Fibroblast of skin of right biceps (primary cell): ENCODE results near the gene PDE9A.
"Not testable (repeated sequence)": the region's sequence is repeated elsewhere in the genome, so short reads cannot be mapped to it uniquely, and the experiment has no call there.

Experiments
- DNase-seq: peaks from one replicate; pipeline ENCODE4 v3.0.0-alpha.2; 2013

Gene PDE9A

DNA sequence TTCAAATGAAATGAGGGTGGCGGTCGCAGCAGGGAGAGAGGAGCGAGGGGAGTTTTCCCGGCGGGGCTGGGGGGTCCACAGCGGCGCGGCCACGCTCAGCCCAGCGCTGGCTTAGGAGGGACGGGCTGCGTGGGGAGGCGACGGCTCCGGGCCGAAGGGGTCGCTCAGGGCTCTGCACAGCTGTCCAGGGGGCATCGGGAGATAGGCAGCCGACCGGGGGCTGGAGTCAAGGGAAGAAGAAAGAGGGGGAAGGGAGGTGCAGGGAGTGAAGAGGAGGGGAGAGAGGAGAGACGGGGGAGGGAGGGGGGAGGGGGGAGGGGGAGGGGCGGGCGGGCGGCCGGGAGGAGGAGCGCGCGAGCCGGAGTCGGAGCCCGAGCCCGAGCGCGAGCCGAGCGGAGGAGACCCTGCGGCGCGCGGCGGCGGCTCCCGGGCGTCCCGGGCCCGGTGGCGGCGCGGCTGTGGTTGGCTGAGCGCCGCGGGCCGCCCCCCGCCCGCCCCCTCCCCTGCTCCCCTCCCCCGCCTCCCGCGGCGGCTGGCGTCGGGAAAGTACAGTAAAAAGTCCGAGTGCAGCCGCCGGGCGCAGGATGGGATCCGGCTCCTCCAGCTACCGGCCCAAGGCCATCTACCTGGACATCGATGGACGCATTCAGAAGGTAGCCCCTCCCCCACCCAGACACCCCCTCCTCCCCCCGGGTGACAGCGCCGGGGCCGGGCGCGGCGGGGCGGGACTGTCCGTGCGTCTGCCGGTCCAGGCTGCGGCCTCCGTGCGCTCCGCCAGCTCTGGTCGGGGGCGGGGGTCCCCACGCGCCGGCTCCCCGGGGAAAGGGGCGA, at the start of gene PDE9A:
TSS of gene PDE9A (plus strand) at position 391 of the 831 bp plus-strand sequence. CDS start at position 585, 194 bp downstream.
- no peak for DNase-seq

DNA sequence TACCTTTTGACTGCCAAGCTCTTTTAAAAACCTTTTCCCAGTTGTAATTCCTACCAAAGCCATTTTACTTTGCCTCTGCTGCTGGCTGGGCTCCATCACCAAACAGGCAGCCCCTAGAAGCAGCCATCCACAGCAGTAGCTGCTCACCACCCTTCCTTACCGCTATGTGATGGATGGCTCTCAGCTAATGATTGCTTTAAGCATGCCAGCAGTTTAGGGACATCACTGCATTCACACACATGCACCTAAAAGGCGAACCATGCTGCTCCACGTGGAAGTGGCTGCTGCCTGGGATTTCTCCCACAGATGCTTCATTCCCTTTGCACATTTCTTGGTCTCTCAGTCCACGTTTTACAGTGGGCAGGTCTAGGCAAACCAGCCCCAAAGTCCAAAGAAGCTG, 46.3 kb upstream of the PDE9A start:
- no peak for DNase-seq

DNA sequence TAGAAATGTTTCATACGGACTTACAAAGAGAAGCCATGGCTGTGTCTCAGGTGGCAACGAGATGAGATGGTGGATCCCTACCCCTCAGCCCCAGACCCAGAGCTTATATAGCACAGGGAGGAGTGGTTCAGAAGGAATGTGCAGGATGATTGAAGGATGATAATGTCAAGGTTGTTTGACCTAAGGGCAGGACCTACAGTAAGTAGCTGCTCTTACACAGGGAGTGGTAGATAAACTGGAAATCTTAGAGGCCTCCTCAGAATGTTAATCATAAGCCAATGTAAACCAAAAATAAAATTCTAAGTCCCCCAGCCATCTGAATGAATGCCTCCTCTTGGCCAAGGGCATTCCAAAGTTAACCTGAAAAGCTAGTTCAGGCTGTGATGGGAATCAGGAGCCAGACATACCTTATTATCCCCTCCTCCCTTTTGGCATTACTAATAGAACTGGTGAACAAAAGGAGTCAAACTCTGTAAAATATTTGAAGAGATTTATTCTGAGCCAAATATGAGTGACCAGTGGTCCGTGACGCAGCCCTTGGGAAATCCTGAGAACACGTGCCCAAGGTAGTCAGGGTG, 45.8 kb upstream of the PDE9A start:
- DNase-seq: no peak

DNA sequence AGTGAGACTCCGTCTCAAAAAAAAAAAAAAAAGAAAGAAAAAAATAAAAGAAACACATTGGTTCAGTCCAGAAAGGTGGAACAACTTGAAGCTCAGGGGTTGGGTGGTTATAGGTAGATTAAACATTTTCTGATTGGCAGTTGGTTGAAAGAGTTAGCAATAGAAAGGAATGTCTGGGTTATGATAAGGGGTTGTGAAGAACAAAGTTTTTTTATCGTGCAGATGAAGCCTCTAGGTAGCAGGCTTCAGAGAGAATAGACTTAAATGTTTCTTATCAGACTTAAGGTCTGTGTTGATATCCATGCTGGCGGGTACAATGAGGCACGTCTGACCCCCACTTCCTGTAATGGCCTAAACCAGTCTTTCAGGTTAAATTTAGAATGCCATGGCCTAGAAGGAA, 45.0 kb upstream of the PDE9A start:
- DNase-seq: no peak

DNA sequence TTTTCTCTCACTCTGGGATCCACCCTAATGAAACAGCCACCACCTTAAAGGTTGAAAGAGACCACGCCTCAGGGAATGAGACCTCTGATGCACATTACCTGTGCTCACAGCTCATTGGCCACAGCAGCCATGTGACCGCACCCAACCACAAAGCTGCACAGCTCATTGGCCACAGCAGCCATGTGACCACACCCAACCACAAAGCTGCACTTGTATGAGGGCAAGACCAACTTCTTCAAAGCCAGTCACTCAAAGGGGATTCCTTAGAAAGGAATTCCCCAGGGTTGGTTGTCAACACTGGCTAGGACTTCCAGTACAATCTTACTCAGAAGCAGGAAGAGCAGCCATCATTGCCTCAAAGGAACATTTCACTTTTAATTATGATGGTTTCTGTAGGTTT, 43.6 kb upstream of the PDE9A start:
- DNase-seq: no peak

DNA sequence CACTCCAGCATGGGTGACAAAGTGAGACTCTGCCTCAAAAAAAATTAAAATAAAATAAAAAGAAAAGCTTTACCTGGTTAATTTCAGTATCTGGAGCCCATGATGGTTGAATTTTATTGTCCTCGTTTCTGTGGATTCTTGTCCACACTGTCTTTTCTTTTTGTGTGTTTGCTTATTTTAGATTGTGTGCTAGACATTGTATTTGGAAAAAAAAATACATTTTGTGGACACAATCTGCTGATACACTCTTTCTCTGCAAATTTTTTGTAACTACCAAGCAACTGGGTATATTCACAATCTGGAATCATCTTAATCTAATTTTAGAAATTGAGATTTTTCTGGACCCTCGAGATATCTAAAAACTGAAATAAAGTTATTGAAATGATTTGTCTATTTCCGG, 41.6 kb upstream of the PDE9A start:
- no peak for DNase-seq

DNA sequence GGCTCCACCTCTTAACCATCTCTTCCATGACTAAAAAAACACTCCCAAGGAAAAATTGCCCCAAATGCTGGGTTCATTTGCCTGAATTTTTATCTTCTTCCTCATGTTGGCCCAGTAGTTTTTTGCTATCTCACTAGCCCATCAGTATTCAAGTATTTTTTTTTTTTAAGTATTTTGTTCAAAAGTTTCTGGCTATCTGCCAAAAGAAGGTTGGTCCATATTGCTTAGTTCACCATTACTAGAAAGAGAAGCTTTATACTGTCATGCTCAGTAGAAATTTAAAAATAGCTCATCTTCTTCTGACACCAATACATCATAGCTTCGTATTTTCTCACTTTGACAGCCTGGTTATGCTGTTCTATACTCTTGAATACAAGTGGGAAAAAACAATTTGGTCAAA, 41.0 kb upstream of the PDE9A start:
- DNase-seq: no peak

DNA sequence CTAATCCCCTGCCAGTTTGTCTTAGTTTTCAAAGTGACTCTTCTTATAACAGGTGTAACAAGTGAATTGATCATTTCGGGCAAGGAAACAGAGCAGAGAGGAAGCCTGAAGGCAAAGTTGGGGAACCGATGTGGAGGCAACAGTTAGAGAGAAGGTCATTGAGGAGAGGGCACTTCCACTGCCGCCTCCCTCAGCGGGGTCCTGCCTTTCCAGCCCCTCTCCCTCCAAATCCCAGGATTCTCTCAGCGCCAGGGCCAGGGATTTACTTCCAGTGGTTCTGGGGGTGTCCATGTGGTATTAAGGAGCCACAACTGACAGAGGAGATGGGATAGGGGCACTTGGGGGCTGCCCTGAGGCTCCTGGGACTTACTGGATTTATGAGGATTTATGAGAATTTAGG, 39.7 kb upstream of the PDE9A start:
- no peak for DNase-seq

DNA sequence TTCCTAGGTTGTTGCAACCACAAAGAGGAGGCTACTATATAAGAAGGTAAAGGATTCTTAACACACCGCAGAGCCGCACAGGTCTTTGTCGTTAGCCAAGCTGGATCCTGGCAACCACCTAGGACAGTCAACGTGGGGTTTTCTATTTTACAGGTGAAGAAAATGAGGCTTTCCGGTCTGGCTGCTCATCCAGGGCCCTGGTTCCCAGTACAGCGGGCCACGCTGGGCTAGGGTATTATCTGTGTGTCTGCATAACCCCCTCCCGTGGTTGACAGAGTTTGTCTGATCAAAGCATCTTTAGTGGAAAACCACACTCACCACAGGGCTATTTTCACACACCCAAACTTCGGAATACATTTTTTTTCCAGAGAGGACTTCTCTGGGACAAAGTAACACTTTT, 39.0 kb upstream of the PDE9A start:
- no peak for DNase-seq

DNA sequence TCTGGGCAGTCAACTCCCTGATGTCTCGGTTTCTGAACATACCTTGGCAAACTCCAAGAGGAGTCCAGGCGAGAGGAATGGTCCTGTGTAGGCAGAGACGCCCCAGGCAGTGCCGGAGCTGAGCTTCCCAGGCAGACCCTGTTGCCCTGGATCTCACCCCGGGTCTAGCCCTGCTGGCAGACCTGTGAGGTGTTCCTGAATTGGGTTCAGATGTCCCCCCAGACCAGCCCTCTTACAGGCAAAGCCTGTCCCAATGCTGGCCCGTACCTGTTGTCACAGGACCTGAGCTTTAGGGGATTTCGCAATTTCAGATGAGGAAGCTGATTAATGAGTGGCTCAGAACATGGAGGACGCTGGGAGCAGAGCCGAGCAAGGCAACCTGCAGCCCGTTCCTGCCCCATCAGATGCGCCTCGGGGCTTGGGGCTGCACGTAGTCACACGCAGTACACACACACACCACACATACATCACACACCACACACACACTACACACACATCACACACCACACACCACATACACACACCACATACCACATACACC, 38.5 kb upstream of the PDE9A start:
- no peak for DNase-seq

DNA sequence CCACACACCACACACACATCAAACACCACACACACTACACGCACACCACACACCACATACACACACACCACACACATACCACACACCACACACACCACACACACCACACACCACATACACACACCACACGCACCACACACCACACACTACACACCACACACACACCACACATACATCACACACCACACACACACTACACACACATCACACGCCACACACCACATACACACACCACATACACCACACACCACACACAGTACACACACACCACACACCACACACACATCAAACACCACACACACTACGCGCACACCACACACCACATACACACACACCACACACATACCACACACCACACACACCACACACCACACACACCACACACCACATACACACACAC, 38.0 kb upstream of the PDE9A start:
- not testable (repeated sequence) for DNase-seq

DNA sequence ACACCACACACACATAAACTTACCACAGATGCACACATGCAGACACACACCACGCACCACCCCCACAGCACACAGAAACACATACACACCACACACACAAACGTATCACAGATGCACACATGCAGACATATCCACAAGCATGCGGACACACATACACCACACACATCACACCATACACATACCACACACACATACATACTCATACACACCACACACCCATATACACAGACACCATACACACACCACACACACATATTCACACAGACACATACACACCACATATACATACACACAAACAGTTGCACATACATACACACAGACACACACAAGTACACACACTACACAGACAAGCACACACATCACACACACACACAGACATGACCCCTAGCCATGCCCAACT, 37.5 kb upstream of the PDE9A start:
- DNase-seq: no peak

DNA sequence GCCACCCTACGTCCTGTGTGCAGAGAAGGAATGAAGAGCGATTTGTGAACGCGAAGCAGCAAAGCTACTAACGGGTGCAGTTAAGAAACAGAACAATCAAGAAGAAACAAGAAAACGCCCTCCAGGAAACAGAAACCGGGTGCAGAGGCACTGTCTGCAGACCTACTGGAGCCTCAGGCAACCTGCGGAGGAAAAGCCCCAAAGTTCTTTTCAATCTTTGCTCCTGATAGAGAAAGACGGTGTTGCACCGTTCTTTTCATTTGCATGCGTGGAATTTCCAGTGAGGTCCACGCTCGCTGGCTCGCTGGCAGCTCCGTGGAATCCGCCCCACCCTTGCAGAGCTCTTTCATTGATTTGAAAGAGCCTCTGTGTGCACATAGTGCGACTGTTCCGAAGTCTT, 37.0 kb upstream of the PDE9A start:
- no peak for DNase-seq

DNA sequence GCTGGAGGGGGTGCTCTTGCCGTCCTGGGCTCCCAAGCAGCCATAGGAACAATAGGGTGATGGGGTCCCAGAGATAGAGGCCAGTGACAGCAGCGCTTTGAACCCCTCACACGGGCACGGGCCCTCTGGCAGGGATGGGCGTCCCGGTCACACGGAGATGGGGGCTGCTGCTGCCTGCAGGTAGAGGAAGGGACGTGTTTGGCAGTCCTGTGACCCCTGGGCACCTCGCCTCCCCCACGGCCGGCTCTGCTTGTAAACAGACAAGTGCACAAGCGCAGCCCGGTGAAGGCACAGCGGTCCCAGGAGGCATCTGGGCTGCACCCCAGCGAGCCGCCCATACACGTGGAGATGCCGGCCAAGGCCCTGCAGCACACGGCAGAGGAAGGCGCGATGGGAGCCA, 36.5 kb upstream of the PDE9A start:
- DNase-seq: no peak

DNA sequence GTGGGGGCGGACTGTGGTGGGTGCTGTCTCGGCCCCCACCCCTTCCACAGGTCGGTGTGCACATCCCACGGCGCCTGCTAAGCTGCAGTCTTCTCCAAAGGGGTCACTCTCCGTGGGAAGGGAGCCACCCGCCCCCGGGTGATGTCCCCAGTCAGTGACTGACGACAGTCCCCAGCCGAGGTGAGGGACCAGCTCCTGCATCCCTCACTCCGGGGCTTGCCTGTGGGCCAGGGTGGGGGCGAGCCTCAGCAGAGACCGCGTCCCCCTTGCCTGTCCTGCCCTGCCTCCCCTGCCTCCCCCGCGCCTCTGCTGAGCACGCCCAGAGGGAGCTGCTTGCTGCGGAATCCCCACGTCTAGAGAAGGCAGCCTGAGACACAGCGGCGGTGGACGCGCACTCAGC, 35.9 kb upstream of the PDE9A start:
- DNase-seq: no peak

DNA sequence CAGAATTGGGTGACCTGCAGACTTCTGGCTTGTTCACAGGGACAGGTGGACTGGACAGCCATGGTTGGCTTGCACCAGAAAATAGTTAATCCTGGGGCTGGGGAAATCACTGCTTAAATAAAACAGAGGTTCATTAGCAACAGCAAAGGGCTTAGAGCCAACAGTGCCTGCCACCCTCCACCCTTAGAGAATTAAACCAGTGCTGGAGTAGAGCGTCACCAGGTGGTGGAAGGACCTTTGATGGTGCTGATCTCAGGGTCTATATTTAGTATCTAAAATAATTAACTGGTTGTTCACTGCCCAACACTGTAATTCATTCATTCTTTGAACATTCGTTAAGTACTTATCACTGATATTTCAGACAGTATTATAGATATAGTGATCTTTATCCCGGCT, 34.7 kb upstream of the PDE9A start:
- DNase-seq: no peak

DNA sequence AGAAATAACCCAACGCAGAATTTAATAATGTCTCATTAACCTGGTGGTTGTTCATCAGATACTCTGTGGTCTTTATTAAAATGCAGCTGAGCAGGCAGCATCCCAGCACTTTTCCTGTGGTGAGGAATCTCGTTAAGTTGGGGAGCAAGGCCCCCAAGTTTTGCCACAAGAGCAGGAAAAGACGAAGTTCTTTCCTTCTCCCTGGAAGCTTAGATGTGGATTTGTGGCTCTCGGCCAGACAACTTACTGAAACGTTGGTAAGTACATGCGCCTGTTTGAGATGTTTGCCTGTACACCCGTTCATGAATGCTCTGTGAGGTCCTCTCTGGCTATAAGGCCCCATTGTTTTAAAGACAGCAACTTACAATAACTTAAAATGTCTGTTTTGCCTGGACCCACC, 34.3 kb upstream of the PDE9A start:
- DNase-seq: no peak

DNA sequence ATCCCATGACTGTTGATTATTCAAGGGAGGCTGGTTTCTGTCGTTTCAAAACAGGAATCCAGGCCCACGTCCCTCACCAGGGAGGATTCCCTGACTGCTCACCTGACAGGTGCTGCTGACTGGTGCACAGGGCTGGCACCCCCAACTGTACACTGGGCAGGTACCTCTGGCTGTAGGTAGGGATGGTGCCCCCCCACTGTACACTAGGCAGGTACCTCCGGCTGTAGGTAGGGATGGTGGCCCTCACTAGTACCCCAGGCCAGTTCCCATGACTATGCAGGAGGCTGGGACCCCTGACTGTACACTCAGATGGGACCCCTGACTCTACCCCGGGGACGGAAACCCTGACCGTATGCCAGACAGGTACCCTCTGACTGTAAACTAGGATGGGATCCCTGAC, 33.6 kb upstream of the PDE9A start:
- no peak for DNase-seq

DNA sequence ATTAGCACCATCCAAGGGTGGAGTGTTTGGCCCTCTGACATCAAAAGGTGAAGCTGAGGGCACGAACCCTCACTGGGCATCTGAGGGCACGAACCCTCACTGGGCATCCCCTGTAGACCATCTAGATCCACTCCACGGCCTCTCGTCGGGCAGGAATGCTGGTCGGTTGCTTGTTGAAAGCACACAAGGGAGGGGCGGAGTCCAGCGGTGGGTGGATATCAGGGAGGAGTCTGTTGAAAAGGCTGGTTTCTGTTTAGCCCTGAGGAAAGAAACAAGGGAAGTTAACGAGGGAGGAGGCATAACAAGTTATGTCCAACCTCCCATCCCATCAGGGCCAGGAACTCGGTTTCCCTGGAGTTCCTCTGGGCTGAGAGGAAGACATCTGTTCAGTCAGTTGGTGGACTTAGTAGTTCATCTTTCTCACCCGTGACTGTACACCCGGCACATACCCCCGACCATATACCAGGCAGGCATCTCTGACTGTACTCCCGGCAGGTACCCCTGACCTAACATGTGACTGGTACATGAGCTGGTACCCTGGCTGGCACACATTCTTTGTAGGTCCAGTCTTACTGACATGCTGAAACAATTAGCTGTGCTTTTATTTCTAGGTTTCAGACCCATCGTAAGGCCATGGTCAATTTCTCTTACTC, 32.1 kb upstream of the PDE9A start:
- DNase-seq: no peak

DNA sequence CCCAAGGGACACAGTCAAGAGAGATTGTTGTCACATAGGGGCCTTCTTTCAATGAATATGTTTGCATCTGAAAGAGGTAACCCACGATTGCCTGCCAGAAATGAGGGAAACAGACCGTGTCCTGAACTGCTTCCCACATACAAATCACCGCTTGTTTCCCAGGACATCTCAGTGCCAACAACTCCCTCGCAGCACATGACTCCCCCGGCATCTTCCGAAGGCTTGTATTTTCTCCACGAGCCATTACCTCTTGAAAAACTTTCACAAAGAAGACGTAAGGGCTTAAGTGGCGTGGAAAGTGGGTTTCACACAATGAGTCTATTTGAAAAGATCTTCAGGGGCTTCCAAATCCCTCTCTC, 31.6 kb upstream of the PDE9A start:
- no peak for DNase-seq

DNA sequence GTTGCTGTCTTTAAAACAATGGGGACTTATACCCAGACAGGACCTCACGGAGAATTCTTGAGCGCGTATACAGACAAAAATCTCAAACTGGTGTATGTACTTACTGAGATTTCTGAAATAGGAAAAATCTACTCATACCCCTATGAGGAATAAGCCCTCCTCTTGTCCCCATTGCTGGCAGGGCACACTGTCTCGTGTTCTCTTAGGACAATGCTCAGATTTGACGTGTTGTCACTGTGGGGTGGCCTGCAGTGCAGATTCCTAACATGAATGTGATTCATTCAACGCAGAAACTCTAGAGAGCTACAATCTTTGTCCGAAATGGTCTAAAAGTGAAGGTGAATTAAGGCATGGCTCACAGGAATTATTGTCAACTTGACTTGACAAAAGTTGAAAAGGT, 31.1 kb upstream of the PDE9A start:
- DNase-seq: no peak

DNA sequence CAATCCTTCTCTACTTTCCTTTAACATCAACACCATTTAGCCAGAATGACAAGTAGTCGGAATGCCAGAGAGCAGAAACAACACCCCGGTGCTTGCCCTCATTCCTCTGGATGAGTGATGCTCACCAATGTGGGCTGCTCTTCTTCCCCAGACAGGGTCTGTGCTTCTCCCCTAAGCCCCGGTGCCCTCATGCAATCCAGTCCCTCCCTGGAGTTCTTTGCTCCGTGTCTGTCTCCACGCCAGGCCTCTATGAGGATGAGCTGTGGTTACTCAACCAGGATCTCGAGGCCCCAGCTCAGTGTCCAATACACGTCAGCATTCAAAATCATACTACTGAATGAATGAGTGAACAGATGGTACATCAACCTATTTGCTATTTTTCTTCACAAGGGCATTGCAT, 29.7 kb upstream of the PDE9A start:
- DNase-seq: no peak

DNA sequence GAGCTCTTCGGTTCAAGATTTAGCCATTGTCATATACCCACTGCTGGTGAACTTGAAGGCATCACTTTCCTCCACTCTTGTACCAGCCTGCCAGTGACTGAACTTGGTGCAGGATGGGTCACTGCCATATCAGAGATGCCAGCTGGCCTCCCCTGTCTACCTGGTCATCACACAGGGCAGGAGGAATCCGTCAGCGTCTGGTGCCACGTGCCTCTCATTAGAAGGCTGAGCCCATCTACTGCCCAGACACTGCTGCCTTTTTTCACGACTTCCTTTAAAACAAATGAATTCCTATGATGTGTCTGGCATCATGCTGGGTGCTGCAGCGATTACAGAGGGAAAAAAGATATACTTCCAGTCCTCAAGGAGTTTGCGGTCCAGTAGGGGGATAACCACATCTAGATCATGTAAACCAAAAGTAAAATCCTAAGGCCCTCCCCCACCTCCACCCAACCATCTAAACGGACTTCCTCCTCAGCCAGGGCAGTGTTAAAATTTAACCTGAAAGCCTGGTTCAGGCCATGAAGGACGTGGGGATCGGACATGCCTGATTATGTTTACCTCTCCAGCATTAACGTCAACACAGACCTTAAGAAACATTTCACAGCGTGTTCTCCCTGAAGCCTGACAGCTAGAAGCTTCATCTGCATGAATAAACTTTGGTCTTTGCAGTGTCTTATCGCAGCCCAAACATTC, 29.2 kb upstream of the PDE9A start:
- no peak for DNase-seq

DNA sequence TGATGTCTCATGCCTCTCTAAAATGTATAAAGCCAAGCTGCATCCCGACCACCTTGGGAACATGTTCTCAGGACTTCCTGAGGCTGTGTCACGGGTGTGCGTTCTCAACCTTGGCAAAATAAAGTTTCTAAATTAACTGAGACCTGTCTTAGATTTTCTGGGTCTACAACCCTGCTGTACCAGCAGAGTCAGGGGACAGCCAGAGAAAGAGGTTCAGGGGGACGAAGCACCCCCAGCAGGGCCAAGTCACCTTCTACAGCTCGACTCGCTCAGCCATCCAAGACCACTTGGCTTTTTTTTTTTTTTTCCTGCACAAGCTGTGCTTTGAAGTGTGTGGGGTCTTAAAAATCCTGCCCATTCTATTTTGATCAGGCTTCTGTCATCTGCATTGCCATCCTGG, 28.5 kb upstream of the PDE9A start:
- DNase-seq: no peak
